Measurements from ENCODE around the gene LTA.
A peak's percentile ranks its signal among the peaks of the same experiment; 100 is the strongest.

The LTA gene

DNA sequence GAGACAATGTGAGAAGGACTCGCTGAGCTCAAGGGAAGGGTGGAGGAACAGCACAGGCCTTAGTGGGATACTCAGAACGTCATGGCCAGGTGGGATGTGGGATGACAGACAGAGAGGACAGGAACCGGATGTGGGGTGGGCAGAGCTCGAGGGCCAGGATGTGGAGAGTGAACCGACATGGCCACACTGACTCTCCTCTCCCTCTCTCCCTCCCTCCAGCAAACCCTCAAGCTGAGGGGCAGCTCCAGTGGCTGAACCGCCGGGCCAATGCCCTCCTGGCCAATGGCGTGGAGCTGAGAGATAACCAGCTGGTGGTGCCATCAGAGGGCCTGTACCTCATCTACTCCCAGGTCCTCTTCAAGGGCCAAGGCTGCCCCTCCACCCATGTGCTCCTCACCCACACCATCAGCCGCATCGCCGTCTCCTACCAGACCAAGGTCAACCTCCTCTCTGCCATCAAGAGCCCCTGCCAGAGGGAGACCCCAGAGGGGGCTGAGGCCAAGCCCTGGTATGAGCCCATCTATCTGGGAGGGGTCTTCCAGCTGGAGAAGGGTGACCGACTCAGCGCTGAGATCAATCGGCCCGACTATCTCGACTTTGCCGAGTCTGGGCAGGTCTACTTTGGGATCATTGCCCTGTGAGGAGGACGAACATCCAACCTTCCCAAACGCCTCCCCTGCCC, 4.9 kb downstream of the LTA start:
- FAIRE-seq (peak; percentile 85), DNase-seq (ENCODE audit: insufficient read length, low spot score) (no peak)
- peak; percentile 14; the same call in 1 of the 2 replicates for TF ChIP-seq POLR2AphosphoS5 (IDR thresholded peaks at IDR 0.05; ENCODE audit: low read depth, low read length)
- no peak for TF ChIP-seq TAF1 (IDR thresholded peaks at IDR 0.05; ENCODE audit: low read depth, low read length)
- peak; percentile 30; the same call in 1 of the 2 replicates for TF ChIP-seq POU2F2 (IDR thresholded peaks at IDR 0.05; ENCODE audit: low read depth, low read length)

- no peak for FAIRE-seq
- TF ChIP-seq PAX5 (IDR thresholded peaks at IDR 0.05; ENCODE audit: insufficient read depth, low read length, severe bottlenecking) (no peak), POLR2A (IDR thresholded peaks at IDR 0.05; ENCODE audit: low read depth, low read length) (no peak; the same call in none of the 2 replicates), TAF1 (IDR thresholded peaks at IDR 0.05; ENCODE audit: low read depth, low read length) (no peak), POU2F2 (IDR thresholded peaks at IDR 0.05; ENCODE audit: low read depth, low read length) (no peak), SPI1 (IDR thresholded peaks at IDR 0.05; ENCODE audit: low read depth, low read length) (no peak), POLR2AphosphoS5 (IDR thresholded peaks at IDR 0.05; ENCODE audit: low read depth, low read length) (no peak; the same call in 1 of the 2 replicates)
- DNase-seq (ENCODE audit: insufficient read length, low spot score) = no peak
Measured at GRCh38 chr6:31577579-31577966, 5.5 kb downstream of the LTA start.

DNA sequence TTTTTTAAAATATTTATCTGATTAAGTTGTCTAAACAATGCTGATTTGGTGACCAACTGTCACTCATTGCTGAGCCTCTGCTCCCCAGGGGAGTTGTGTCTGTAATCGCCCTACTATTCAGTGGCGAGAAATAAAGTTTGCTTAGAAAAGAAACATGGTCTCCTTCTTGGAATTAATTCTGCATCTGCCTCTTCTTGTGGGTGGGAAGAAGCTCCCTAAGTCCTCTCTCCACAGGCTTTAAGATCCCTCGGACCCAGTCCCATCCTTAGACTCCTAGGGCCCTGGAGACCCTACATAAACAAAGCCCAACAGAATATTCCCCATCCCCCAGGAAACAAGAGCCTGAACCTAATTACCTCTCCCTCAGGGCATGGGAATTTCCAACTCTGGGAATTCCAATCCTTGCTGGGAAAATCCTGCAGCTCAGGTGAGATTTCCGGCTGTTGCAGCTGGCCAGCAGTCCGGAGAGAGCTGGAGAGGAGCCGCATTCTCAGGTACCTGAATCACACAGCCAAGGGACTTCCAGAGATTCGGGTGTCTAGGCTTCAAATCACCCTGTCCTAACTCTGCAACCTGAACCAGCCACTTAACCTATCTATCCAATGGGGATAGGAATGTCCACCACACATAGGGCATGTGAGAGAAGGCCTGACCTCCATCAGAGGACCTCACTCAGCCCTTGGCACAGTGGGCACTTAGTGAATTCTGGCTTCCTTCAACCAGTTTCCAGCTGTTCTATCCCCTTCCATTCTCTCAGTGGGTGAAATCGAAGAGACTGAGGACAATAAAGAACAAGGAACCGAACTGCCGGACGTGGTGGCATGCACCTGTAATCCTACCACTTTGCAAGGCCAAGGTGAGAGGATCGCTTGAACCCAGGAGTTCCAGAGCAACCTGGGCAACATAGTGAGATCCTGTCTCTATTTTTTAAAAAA, 6.4 kb downstream of the LTA start:
- FAIRE-seq = peak; percentile 20
- TF ChIP-seq POLR2A (IDR thresholded peaks at IDR 0.05; ENCODE audit: low read depth, low read length) = peak; percentile 62; the same call in 1 of the 2 replicates
- no peak for TF ChIP-seq PAX5 (IDR thresholded peaks at IDR 0.05; ENCODE audit: insufficient read depth, low read length, severe bottlenecking)
- TF ChIP-seq POU2F2 (IDR thresholded peaks at IDR 0.05; ENCODE audit: low read depth, low read length) = no peak
- peak; percentile 72; the same call in 1 of the 2 replicates for TF ChIP-seq POLR2AphosphoS5 (IDR thresholded peaks at IDR 0.05; ENCODE audit: low read depth, low read length)
- no peak for TF ChIP-seq TAF1 (IDR thresholded peaks at IDR 0.05; ENCODE audit: low read depth, low read length)
- DNase-seq (ENCODE audit: insufficient read length, low spot score) = no peak

- FAIRE-seq = no peak
- no peak for TF ChIP-seq POLR2A (IDR thresholded peaks at IDR 0.05; ENCODE audit: low read depth, low read length)
- no peak for TF ChIP-seq TAF1 (IDR thresholded peaks at IDR 0.05; ENCODE audit: low read depth, low read length)
- TF ChIP-seq POLR2AphosphoS5 (IDR thresholded peaks at IDR 0.05; ENCODE audit: low read depth, low read length) = no peak
- TF ChIP-seq SPI1 (IDR thresholded peaks at IDR 0.05; ENCODE audit: low read depth, low read length) = no peak
- TF ChIP-seq POU2F2 (IDR thresholded peaks at IDR 0.05; ENCODE audit: low read depth, low read length) = no peak
- TF ChIP-seq PAX5 (IDR thresholded peaks at IDR 0.05; ENCODE audit: insufficient read depth, low read length, severe bottlenecking) = no peak
- no peak for DNase-seq (ENCODE audit: insufficient read length, low spot score)
Measured at GRCh38 chr6:31579119-31579505, 7.0 kb downstream of the LTA start.

GRCh38 chr6:31579546-31580437, 7.7 kb downstream of the LTA start:
- TF ChIP-seq PAX5 (IDR thresholded peaks at IDR 0.05; ENCODE audit: insufficient read depth, low read length, severe bottlenecking) (no peak), TAF1 (IDR thresholded peaks at IDR 0.05; ENCODE audit: low read depth, low read length) (no peak), SPI1 (IDR thresholded peaks at IDR 0.05; ENCODE audit: low read depth, low read length) (no peak), POLR2AphosphoS5 (IDR thresholded peaks at IDR 0.05; ENCODE audit: low read depth, low read length) (peak; percentile 31; the same call in 1 of the 2 replicates), POLR2A (IDR thresholded peaks at IDR 0.05; ENCODE audit: low read depth, low read length) (peak; percentile 17; the same call in 1 of the 2 replicates), POU2F2 (IDR thresholded peaks at IDR 0.05; ENCODE audit: low read depth, low read length) (no peak)
- DNase-seq (ENCODE audit: insufficient read length, low spot score) (no peak), FAIRE-seq (peak; percentile 9)

DNA sequence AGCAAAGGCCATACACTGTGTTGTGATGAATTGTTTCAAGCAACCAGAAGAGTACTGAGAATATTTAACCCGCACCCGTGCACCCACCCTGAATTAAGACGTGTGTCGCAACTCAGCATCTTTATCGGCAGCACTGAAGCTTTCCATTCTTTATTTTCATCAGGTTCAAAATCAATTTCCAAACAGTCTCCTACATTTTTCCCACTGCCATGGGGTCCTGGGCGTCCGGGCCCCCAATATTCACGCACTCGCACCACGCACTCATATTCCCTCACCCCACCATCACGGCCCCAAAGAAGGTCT, 8.3 kb downstream of the LTA start:
- TF ChIP-seq POLR2A (IDR thresholded peaks at IDR 0.05; ENCODE audit: low read depth, low read length) (no peak), PAX5 (IDR thresholded peaks at IDR 0.05; ENCODE audit: insufficient read depth, low read length, severe bottlenecking) (no peak)
- DNase-seq (ENCODE audit: insufficient read length, low spot score) (no peak), FAIRE-seq (no peak)

GRCh38 chr6:31580807-31581433, 8.8 kb downstream of the LTA start:
- TF ChIP-seq POLR2A (IDR thresholded peaks at IDR 0.05; ENCODE audit: low read depth, low read length) (no peak), TAF1 (IDR thresholded peaks at IDR 0.05; ENCODE audit: low read depth, low read length) (no peak), POLR2AphosphoS5 (IDR thresholded peaks at IDR 0.05; ENCODE audit: low read depth, low read length) (0 out of 2 replicates have a peak, but pooled peaks have one; percentile 53), PAX5 (IDR thresholded peaks at IDR 0.05; ENCODE audit: insufficient read depth, low read length, severe bottlenecking) (peak; percentile 98), SPI1 (IDR thresholded peaks at IDR 0.05; ENCODE audit: low read depth, low read length) (no peak), POU2F2 (IDR thresholded peaks at IDR 0.05; ENCODE audit: low read depth, low read length) (peak; percentile 61; the same call in 1 of the 2 replicates)

DNA sequence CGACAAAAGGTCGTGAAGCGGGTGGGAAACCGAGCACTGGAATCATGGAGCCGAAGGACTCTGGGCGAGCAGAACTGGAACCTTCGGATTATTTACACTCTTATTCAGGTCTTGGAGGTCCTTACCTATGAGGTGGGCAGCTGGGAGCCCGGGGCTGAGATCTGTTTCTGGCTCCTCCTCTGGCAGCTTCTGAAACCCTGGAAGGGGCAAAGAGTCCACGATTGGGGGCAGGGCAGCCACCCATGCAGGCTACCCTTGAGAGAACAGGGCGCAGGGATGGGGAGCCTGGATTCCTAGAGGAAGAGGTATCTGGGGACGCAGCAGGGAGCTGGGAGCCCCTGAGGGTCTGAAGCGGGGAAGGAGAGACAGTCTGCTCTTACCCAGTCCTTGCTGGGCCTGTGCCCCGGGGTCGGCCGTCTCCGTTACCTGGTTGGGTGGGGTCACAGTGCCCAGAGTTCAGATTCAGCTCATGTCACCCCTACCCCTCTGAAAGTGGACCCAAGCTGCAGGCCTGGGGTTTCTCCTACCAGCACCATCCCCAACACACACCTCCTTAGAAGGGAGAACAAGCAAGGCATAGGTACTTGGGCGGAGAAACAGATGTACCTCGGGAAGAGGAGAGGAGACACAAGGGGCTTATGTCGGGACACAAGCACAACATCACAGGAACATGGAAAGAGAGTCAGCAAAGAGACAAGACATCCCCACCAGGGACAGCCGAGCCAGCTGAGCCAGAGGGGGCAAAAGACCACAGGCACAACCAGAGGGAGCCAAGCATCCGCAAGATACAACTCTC, 9.5 kb downstream of the LTA start:
- no peak for DNase-seq (ENCODE audit: insufficient read length, low spot score)
- TF ChIP-seq SPI1 (IDR thresholded peaks at IDR 0.05; ENCODE audit: low read depth, low read length) = no peak
- TF ChIP-seq POLR2AphosphoS5 (IDR thresholded peaks at IDR 0.05; ENCODE audit: low read depth, low read length) = no peak
- no peak for TF ChIP-seq POU2F2 (IDR thresholded peaks at IDR 0.05; ENCODE audit: low read depth, low read length)
- no peak for TF ChIP-seq PAX5 (IDR thresholded peaks at IDR 0.05; ENCODE audit: insufficient read depth, low read length, severe bottlenecking)
- no peak for TF ChIP-seq POLR2A (IDR thresholded peaks at IDR 0.05; ENCODE audit: low read depth, low read length)
- no peak for TF ChIP-seq TAF1 (IDR thresholded peaks at IDR 0.05; ENCODE audit: low read depth, low read length)
- FAIRE-seq = peak; percentile 62

More at GRCh38 chr6:31580807-31581433, 8.8 kb downstream of the LTA start:
- DNase-seq (ENCODE audit: insufficient read length, low spot score) = peak; percentile 79
- peak; percentile 89 for FAIRE-seq
